Neural cell (in vitro differentiated cells): ENCODE results near the gene RNLS.

Experiments
- CTCF ChIP-seq: fragments of 450-650 bp; IDR thresholded peaks from 2 replicates; pipeline ENCODE4 v1.5.1; 2014; ENCODE audit warnings: antibody characterized with exemption, mild to moderate bottlenecking, moderate library complexity; ENCODE audit not compliant: poor library complexity, severe bottlenecking
- EP300 ChIP-seq: fragments of 450-650 bp; conservative IDR thresholded peaks from 2 replicates; pipeline ENCODE4 v1.6.1; 2014; ENCODE audit warnings: antibody characterized with exemption, mild to moderate bottlenecking, moderate library complexity; ENCODE audit not compliant: poor library complexity, severe bottlenecking
- EZH2 ChIP-seq: fragments of 200-600, 300-800 bp; shearing (Covaris generic), sonication (generic); IDR thresholded peaks from 2 replicates; pipeline ENCODE4 v1.6.1; 2014; ENCODE audit warnings: antibody characterized with exemption, low read length, borderline replicate concordance, mild to moderate bottlenecking; ENCODE audit not compliant: insufficient read depth, poor library complexity, severe bottlenecking
- MXI1 ChIP-seq: fragments of 450-650 bp; conservative IDR thresholded peaks from 2 replicates; pipeline ENCODE4 v1.6.1; 2014; ENCODE audit warnings: antibody characterized with exemption, mild to moderate bottlenecking; ENCODE audit not compliant: poor library complexity, severe bottlenecking
- POLR2AphosphoS5 ChIP-seq: IDR thresholded peaks from 2 replicates; pipeline ENCODE4 v1.6.1; 2012
- RAD21 ChIP-seq: fragments of 450-650 bp; conservative IDR thresholded peaks from 2 replicates; pipeline ENCODE4 v1.6.1; 2014; ENCODE audit warnings: antibody characterized with exemption, mild to moderate bottlenecking, moderate library complexity
- REST ChIP-seq: IDR thresholded peaks from 2 replicates; pipeline ENCODE4 v1.6.1; 2012; ENCODE audit warnings: borderline replicate concordance
- SMC3 ChIP-seq: fragments of 450-650 bp; conservative IDR thresholded peaks from 2 replicates; pipeline ENCODE4 v1.6.1; 2014; ENCODE audit warnings: antibody characterized with exemption, mild to moderate bottlenecking, moderate library complexity; ENCODE audit not compliant: poor library complexity

GRCh38 chr10:88542522-88542921 lies 40.6 kb downstream of the RNLS start:
- TF ChIP-seq EP300 (no peak), CTCF (no peak), SMC3 (no peak), EZH2 (no peak), MXI1 (no peak), POLR2AphosphoS5 (no peak), RAD21 (no peak), REST (no peak)
